ENCODE measurements around the gene INSIG2. TPM values are rescaled to one million over a fixed set of nuclear protein-coding genes. Genes with fewer than 3 reads are reported as not detected.

INSIG2 gene
- total RNA-seq, 2 experiments from 2014 or later = 29.0 to 30.6 TPM

DNA sequence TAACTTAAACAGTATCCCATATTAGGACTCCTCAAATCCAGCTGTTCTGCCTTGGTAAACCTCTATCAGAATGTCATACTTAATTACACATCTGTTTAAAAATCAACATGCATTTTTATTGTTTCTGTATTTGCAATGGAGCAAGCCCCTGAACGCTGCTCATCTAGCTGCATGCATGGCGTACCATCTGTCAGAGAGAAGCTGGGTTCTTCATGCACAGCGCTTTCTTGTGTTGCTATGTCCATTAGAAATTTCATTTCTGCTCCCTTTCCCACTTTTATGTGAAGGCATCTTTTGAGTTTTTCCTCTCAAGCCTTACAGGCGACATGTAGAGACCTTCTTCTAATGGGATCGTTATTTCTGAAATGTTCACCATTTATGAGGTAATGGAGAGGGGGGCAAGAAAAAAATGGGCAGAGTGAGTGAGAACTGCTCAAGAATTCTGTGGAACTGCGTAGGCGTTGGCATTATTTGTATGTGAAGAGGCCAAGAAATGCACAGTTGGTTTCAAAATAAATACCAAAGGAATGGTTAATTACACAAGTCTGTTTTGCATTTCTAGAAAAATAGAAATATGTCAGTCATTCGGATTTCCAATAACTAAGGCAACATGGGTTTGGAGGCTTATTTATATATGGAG lies 31.6 kb downstream of the INSIG2 start:
- no peak overlapping the region for H3K27ac Mint-ChIP-seq
- H3K4me3 Mint-ChIP-seq = no peak overlapping the region
- H3K9me3 Mint-ChIP-seq = no peaks in the 10 kb centered on the region
- POLR2A ChIA-PET = no interaction called here
- H3K36me3 Mint-ChIP-seq = peaks cover 6% of the 10 kb centered on the region
- DNase-seq = no peak
- peaks cover 5% of the 10 kb centered on the region for H3K4me1 Mint-ChIP-seq
- no peak for ATAC-seq (ENCODE audit: low read depth)
- H3K27me3 Mint-ChIP-seq = peaks cover 3% of the 10 kb centered on the region

DNA sequence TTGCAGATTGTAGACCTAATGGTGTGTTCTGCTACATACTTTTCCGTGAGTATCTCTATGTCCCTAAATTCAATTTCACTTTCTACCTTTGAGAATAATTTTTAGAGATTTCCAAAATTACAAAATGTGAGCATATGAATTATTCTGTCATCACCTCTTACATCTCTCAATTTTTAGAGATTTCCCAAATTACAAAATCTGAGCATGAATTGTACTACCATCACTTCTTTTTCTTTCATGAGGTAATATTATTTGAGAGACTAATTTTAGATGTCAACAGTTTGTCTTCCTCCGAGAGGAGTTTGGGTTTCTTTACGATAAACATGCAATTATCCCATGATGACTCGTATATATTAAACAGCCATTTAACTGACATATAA lies 32.1 kb downstream of the INSIG2 start:
- POLR2A ChIA-PET = no interaction called here
- H3K36me3 Mint-ChIP-seq = peaks cover 6% of the 10 kb centered on the region
- ATAC-seq (ENCODE audit: low read depth) = no peak

DNA sequence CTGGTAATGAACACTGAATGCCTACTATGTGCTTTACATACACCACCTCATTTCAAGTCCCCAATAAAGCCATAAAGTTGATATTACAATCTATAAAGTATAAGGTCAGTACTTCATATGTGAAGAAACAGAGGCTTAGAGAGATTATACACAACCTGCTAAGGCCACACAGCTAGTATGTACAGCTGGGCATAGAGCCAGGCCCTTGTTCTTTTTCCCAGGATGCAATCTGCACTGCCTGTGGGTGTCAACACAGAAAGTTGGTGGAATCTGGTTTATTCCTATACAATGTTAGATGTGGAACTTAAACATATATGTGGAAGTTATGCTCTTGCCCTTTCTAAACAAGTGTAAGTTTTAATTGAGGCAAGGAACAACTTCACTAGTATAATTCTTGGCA lies 32.8 kb downstream of the INSIG2 start:
- Mint-ChIP-seq H3K27me3 (peaks cover 6% of the 10 kb centered on the region), H3K9me3 (no peaks in the 10 kb centered on the region), H3K4me3 (no peak overlapping the region), H3K36me3 (peaks cover 4% of the 10 kb centered on the region), H3K27ac (no peak overlapping the region), H3K4me1 (peaks cover 5% of the 10 kb centered on the region)
- POLR2A ChIA-PET = no interaction called here
- DNase-seq (no peak), ATAC-seq (ENCODE audit: low read depth) (no peak)

More for the DNA sequence above, 32.1 kb downstream of the INSIG2 start:
- DNase-seq = no peak
- Mint-ChIP-seq H3K4me3 (no peak overlapping the region), H3K27ac (no peak overlapping the region), H3K4me1 (peaks cover 5% of the 10 kb centered on the region), H3K9me3 (no peaks in the 10 kb centered on the region), H3K27me3 (peaks cover 6% of the 10 kb centered on the region)

DNA sequence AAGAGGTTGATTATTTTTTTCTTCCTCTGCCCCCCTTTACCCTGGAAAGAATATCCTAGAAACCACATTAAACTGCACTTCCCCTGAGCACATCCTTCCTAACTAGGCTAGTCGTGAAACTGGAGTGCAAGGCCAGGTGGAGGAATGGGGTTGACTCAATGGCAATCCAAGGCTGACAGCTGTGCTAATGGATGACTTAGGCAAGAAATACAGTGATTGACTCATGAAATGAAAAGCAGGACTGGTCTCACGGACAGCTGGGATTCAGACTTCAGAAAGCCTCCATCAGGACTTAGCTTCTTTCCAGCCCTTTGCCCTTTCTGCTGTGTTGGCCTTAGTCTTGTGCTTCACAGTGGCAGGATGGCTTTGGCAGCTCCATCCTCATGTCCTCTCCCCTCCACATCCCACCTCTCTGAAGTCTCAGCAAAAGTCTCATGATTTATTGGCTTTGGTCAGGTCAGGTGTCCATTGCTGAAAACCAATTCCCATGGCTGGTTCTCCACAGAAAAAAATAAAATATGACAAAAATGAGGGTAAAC lies 33.8 kb downstream of the INSIG2 start:
- POLR2A ChIA-PET = no interaction called here
- peaks cover 4% of the 10 kb centered on the region for H3K36me3 Mint-ChIP-seq
- no peak for DNase-seq

DNA sequence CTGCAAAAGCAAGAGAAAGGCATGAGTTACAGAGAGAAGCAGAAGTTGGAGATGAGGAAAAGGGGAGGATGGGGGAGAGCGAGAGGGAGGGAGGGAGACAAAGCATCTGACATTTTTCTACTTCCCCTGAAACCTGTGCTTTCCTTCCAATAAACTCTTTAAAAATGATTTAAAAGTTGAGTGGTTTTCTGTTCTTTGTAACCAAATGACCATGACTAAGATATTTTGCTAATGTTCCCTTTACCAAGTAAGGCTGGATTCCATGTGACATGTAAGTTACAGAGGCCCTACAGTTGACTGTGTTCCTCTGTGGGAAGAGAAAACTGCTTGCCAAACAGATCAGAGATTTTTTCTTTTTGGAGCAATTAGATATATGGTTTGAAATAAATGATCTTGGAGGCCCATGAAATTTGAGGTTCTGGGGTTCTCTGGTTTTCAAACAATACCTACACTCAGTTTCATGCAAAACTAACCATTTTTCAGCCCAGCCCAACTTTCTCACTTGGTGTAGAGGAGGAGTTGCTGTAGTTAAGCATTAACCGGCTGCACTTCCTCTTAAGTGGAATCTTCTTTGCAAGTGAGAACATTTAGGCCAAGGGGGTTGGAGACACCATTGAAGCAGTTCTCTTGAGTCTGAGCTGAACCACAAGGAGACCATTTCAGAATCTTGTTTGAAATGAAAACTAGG lies 34.5 kb downstream of the INSIG2 start:
- Mint-ChIP-seq H3K27me3 (peaks cover 16% of the 10 kb centered on the region), H3K9me3 (no peaks in the 10 kb centered on the region), H3K36me3 (peaks cover 2% of the 10 kb centered on the region), H3K4me1 (peaks cover 1% of the 10 kb centered on the region), H3K27ac (no peak overlapping the region), H3K4me3 (no peak overlapping the region)
- no peak for DNase-seq
- no peak for ATAC-seq (ENCODE audit: low read depth)
- POLR2A ChIA-PET = no interaction called here

More for the DNA sequence above, 33.8 kb downstream of the INSIG2 start:
- ATAC-seq (ENCODE audit: low read depth) = no peak
- H3K9me3 Mint-ChIP-seq = no peaks in the 10 kb centered on the region
- peaks cover 10% of the 10 kb centered on the region for H3K27me3 Mint-ChIP-seq
- peaks cover 5% of the 10 kb centered on the region for H3K4me1 Mint-ChIP-seq
- H3K27ac Mint-ChIP-seq = no peak overlapping the region
- H3K4me3 Mint-ChIP-seq = no peak overlapping the region

DNA sequence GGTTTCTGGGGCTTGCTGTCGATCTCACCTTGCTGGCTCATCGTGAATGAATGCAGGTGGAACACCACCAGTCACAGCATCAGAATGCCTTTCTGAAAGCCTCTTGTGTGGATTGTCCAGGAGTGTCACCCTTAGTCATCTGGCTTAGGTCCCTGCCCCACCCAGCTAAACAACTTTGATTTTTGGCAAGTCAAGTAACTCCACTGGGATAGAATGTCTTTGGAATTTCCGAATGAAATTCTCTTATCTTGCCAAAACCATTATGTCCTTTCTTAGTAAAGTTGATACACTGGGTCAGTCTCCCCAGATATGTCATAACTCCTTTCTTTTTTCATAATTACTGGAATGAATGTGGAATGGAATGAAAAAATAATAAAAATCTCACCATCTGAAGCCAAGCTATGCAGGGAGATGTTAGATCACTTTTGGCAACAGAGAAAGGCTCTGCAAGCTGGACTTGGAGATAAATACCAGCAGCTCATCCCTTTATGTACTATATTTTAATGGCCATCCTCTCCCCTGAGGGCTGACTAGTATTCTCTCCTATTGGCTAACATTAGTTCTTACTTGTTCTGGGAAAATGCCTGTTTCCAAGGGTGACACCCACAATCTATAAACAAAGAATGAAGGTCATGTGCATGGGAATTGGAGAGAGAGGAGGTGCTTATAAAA lies 35.4 kb downstream of the INSIG2 start:
- POLR2A ChIA-PET = no interaction called here
- Mint-ChIP-seq H3K4me1 (no peaks in the 10 kb centered on the region), H3K4me3 (no peak overlapping the region), H3K27me3 (peaks cover 16% of the 10 kb centered on the region), H3K27ac (no peak overlapping the region), H3K36me3 (no peaks in the 10 kb centered on the region), H3K9me3 (no peaks in the 10 kb centered on the region)
- no peak for ATAC-seq (ENCODE audit: low read depth)
- no peak for DNase-seq

DNA sequence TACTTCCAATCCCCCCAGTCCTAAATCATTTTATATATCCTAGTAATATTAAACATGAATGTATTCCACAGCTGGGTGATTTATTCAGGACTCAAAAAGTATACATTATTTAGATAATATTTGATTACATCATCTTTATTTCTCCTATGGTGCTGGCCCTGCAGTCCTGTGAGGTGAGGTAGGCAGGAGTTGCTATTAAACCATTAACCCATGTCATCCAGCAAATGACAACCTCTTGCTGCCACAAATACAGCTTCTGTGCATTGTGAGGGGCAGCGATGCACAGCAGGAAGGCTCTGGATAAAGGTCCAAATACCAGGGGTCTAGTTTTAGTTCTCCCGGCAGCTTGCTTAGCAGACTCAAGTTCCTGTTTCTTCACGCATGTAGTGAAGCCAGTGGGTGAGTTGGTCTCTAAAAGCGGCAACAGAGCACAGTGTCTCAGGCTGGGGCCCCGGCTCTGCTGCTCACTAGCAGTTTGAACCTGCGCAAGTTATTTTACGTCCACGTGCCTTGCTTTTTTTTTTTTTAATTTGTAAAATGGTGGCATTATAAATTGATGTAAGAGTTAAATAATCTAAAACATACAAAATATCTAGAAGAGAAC lies 36.1 kb downstream of the INSIG2 start:
- no peaks in the 10 kb centered on the region for H3K36me3 Mint-ChIP-seq
- no peak for DNase-seq
- peaks cover 16% of the 10 kb centered on the region for H3K27me3 Mint-ChIP-seq
- POLR2A ChIA-PET = no interaction called here
- H3K27ac Mint-ChIP-seq = no peak overlapping the region
- no peaks in the 10 kb centered on the region for H3K9me3 Mint-ChIP-seq
- no peaks in the 10 kb centered on the region for H3K4me1 Mint-ChIP-seq
- no peak for ATAC-seq (ENCODE audit: low read depth)
- no peak overlapping the region for H3K4me3 Mint-ChIP-seq

DNA sequence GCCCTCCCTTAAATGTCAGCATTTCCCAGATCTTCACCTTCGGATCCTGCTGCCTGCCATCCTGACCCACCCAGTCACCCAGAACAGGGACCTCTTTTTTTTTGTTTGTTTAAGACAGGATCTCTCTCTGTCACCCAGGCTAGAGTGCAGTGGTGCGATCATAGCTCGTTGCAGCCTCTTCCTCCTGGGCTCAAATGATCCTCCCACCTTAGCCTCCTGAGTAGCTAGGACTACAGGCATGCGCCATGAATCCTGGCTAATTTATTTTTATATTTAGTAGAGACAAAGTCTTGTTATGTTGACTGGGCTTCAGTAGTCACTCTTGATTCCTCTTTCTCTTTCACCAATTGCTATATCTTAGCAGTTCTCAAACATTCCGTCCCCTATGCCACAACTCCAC lies 39.0 kb downstream of the INSIG2 start:
- POLR2A ChIA-PET = no interaction called here
- peaks cover 16% of the 10 kb centered on the region for H3K27me3 Mint-ChIP-seq
- peaks cover 4% of the 10 kb centered on the region for H3K4me1 Mint-ChIP-seq
- DNase-seq (no peak), ATAC-seq (ENCODE audit: low read depth) (no peak)
- no peaks in the 10 kb centered on the region for H3K9me3 Mint-ChIP-seq
- no peaks in the 10 kb centered on the region for H3K36me3 Mint-ChIP-seq
- H3K27ac Mint-ChIP-seq = no peak overlapping the region
- H3K4me3 Mint-ChIP-seq = no peak overlapping the region

DNA sequence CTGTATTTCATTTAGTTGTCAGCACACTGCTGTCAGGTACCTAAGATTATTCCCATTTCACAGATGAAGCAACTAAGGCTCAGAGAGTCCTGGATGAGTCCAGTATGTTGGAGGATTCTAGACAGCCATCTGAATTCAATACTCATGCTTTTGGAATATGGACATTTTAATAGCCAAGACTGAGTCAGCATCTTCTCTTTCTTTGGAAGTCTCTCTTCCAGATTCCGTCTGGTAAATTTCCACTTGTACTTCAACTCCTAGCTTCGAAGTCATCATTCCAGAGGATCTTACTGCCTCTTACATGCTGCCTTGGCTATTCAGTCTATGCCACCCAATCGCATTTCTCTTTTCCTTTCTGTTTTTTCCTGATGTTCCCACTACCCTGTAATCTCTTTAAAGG lies 40.6 kb downstream of the INSIG2 start:
- DNase-seq (no peak), ATAC-seq (ENCODE audit: low read depth) (no peak)
- POLR2A ChIA-PET = no interaction called here
- no peaks in the 10 kb centered on the region for H3K9me3 Mint-ChIP-seq
- peaks cover 4% of the 10 kb centered on the region for H3K4me1 Mint-ChIP-seq
- H3K27ac Mint-ChIP-seq = no peak overlapping the region
- no peak overlapping the region for H3K4me3 Mint-ChIP-seq
- no peaks in the 10 kb centered on the region for H3K36me3 Mint-ChIP-seq
- peaks cover 15% of the 10 kb centered on the region for H3K27me3 Mint-ChIP-seq

DNA sequence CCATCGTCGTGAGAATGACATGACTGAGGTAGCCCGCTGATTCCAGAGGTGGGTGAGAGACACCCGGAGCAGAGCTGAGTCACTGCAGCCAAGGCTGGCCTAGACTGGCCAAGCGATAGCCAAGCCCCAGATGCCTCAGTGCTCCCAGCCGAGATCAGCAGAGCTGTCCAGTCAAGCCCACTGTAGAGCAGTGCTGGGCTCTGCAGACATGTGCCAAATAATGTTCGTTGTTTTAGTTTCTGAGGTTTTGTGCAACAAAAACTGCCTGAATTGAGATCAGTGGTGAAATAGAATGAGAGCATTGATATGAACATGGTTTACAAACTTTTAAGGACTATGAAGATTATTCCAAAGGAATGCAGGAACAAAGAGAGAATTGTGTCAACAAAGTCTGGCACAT lies 42.1 kb downstream of the INSIG2 start:
- peaks cover 4% of the 10 kb centered on the region for H3K4me1 Mint-ChIP-seq
- ATAC-seq (ENCODE audit: low read depth) = no peak
- no peak overlapping the region for H3K27ac Mint-ChIP-seq
- no peaks in the 10 kb centered on the region for H3K36me3 Mint-ChIP-seq
- H3K27me3 Mint-ChIP-seq = peaks cover 14% of the 10 kb centered on the region
- no peak overlapping the region for H3K4me3 Mint-ChIP-seq
- POLR2A ChIA-PET = interaction anchor here (0.7 kb wide), 1 partner anchor 36 kb away, joined by 5 read pairs; no protein-coding TSS in a partner anchor
- no peak for DNase-seq
- H3K9me3 Mint-ChIP-seq = no peaks in the 10 kb centered on the region

DNA sequence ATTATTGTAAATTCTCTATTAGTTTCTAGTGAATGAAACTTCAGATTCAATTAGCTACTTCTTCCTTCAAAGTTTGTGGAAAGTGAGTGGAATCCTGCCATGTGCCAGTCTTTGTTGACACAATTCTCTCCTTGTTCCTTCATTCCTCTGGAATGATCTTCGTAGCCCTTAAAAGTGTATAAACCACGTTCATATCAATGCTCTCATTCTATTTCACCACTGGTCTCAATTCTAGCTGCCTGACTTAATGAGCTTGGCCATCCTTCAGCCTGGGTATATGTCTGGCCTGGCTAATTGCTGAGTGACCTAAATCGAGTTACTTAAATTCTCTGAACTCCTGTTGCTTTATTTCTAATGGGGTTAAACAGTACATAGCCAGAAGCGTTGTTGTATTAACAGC lies 43.5 kb downstream of the INSIG2 start:
- DNase-seq (no peak), ATAC-seq (ENCODE audit: low read depth) (no peak)
- Mint-ChIP-seq H3K4me1 (peaks cover 4% of the 10 kb centered on the region), H3K27ac (no peak overlapping the region), H3K27me3 (peaks cover 16% of the 10 kb centered on the region), H3K4me3 (no peak overlapping the region), H3K9me3 (no peaks in the 10 kb centered on the region), H3K36me3 (no peaks in the 10 kb centered on the region)
- POLR2A ChIA-PET = no interaction called here

DNA sequence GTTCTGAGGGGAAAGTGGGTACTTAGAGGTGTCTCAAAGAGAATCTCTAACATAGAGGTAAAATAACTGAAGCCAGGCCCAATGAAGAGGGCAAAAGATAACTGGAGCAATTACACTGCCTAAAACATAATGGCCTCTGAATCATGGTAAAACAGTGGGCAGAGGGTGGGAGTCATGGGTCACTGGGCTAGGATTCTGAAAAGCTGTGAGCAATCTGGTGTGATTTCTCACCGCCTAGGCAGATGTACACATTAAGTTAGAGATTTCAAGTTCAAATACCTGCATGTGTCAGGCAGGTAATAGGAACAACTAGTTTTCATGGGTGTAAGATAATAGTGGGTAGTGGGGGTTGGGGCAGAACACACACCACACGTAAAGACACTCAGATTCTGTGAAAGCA lies 45.6 kb downstream of the INSIG2 start:
- DNase-seq (no peak), ATAC-seq (ENCODE audit: low read depth) (no peak)
- Mint-ChIP-seq H3K4me1 (peaks cover 4% of the 10 kb centered on the region), H3K27me3 (peaks cover 7% of the 10 kb centered on the region), H3K9me3 (no peaks in the 10 kb centered on the region), H3K36me3 (no peaks in the 10 kb centered on the region), H3K27ac (no peak overlapping the region), H3K4me3 (no peak overlapping the region)
- POLR2A ChIA-PET = no interaction called here

DNA sequence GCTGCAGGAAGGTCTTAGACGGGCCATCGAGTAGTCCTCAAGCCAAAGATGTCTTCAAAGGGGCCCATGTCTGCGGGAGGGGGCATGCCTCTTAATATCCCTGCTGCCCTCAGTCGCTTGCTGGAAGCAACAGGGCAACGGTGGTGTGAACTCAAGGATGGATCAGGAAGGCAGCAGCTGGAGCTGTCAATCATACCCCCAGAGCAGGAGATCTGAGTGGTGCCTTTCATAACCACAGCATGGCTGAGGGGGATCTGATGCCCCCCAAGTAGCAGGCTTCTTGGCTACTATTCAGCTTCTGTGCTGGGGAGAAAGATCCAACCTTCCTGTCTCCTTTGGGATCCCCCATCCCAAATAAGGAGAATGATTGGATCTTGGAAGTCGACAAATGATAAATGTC lies 46.4 kb downstream of the INSIG2 start:
- peaks cover 7% of the 10 kb centered on the region for H3K27me3 Mint-ChIP-seq
- H3K4me1 Mint-ChIP-seq = peaks cover 4% of the 10 kb centered on the region
- no peaks in the 10 kb centered on the region for H3K9me3 Mint-ChIP-seq
- DNase-seq (no peak), ATAC-seq (ENCODE audit: low read depth) (no peak)
- H3K27ac Mint-ChIP-seq = no peak overlapping the region
- POLR2A ChIA-PET = no interaction called here
- no peaks in the 10 kb centered on the region for H3K36me3 Mint-ChIP-seq
- no peak overlapping the region for H3K4me3 Mint-ChIP-seq
